HL-60 (cell line): ENCODE measurements around the gene WDCP.

Experiments
- GABPA ChIP-seq: IDR thresholded peaks from 2 replicates; pipeline ENCODE4 v1.6.1; 2012; ENCODE audit warnings: low read depth
- POLR2AphosphoS5 ChIP-seq: IDR thresholded peaks from 2 replicates; pipeline ENCODE4 v1.6.1; 2012; ENCODE audit warnings: low read depth
- REST ChIP-seq: IDR thresholded peaks from 2 replicates; pipeline ENCODE4 v1.6.1; 2012; ENCODE audit warnings: low read depth; ENCODE audit not compliant: insufficient replicate concordance
- SPI1 ChIP-seq: IDR thresholded peaks from 2 replicates; pipeline ENCODE4 v1.6.1; 2012; ENCODE audit warnings: low read depth, mild to moderate bottlenecking, borderline replicate concordance
- TF ChIP-seq, protein P1 (sequence below): IDR thresholded peaks from one replicate; pipeline ENCODE4 v1.5.1; 2011; ENCODE audit warnings: low read length, control low read depth, inconsistent platforms; ENCODE audit not compliant: insufficient read depth

DNA sequence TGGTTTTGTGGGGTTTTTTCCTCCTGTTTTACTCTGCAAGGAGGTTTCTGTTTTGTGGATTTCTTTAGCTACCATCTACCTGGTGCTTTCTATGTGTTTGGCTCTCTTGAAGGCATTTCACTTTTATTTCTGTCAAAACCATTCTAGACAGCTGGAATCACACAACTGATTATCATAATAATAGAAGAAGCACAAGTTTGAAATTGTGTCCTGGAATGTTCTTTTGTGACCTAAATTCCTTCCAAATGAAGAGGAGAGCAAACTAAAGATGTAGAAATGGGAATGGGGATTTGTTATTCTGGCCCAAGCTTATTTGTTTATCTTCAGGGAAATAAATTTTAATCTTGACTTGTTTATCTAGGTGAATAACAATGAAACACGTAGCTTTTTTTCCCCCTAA, 54.3 kb downstream of the WDCP start:
- TF ChIP-seq, protein P1, sequence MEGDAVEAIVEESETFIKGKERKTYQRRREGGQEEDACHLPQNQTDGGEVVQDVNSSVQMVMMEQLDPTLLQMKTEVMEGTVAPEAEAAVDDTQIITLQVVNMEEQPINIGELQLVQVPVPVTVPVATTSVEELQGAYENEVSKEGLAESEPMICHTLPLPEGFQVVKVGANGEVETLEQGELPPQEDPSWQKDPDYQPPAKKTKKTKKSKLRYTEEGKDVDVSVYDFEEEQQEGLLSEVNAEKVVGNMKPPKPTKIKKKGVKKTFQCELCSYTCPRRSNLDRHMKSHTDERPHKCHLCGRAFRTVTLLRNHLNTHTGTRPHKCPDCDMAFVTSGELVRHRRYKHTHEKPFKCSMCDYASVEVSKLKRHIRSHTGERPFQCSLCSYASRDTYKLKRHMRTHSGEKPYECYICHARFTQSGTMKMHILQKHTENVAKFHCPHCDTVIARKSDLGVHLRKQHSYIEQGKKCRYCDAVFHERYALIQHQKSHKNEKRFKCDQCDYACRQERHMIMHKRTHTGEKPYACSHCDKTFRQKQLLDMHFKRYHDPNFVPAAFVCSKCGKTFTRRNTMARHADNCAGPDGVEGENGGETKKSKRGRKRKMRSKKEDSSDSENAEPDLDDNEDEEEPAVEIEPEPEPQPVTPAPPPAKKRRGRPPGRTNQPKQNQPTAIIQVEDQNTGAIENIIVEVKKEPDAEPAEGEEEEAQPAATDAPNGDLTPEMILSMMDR: no peak
- TF ChIP-seq REST (no peak), SPI1 (no peak), GABPA (no peak), POLR2AphosphoS5 (no peak)
